Occipital lobe (tissue), 3 donors: Measurements from ENCODE around the gene SPTBN5. TPM values are rescaled to one million over a fixed set of nuclear protein-coding genes. Genes with fewer than 3 reads are reported as not detected.

ENCODE experiments used
- DNase-seq: peaks from one replicate; lab custom pipeline; 2025; lab: John Stamatoyannopoulos, UW
- small RNA-seq: library from RNA; depleted of rRNA; stranded (forward); fragments of <200 nt; gene quantifications from one replicate; pipeline ENCODE3, GENCODE V24; 2014
- total RNA-seq: library from RNA; depleted of rRNA; stranded (reverse); fragments of >200 nt; gene quantifications from one replicate; pipeline ENCODE4 v1.2.3, GENCODE V29; 2014

SPTBN5 gene
- total RNA-seq, 1 donor from 2014 or later, result 0.16 TPM

DNA sequence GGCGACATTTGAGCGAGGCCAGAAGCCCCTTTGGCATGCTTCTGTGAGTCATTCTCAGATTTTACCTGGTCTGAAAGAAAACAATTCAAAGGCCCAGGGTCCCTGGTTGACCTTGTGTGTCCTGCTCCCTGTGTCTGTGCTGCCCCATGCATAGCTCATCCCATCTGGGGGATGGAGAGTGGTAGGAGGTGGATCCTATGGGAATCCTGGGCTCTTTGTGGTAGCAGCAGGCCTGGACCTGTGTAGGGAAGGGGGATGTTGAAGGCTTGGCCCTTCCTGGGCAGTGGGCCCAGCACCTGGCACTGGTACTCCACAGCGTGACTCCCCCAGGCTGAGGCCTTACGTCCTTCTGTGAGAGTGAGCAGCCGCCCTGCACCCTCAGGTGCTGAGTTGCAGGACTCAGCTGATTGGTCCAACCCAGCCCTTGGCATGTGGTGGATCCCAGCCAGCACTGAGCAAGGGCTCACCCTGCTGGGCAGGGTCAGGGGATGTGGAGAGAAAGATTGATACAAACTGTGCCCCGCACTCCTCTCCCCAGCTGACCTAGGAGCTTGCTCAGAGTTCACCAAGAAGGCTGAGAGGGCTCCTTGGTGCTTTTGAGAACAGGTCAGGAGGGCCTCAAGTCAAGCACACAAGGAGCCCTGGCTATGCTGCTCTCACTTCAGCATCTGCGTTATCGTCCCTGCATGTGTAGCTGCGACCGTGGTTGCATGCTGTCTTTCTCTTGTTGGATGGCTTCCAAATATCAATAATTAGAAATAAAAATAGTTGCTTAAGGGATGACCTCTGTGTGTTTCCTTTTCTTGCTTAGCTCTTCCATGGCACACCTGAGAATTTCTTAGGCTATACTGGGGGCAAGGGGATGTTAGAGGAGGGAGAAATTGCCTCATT lies 87.3 kb downstream of the SPTBN5 start:
- DNase-seq, result no peak

DNA sequence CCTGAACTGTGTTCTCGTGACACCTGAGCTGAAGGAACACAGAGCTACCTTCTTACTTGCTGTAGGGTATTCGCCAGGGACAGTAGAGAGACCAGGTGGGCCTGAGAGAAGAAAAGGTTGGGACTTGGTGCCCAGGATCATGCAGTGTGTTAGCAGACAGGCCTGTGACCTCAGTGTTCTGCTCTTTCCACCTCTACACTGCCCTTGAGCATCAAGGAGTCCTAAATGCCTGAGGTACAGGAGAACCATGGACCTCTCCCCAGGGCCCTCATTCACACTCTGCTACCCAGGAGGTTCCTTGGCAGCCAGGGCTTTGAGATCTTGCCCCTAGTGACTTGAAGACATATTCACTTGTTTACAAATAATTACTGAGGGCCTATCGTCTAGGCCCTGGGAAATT lies 88.1 kb downstream of the SPTBN5 start:
- no peak for DNase-seq

- DNase-seq, result no peak
Observed at GRCh38 chr15:41804916-41805666, 88.8 kb downstream of the SPTBN5 start.

GRCh38 chr15:41804361-41804760 lies 89.5 kb downstream of the SPTBN5 start:
- DNase-seq, result no peak

DNA sequence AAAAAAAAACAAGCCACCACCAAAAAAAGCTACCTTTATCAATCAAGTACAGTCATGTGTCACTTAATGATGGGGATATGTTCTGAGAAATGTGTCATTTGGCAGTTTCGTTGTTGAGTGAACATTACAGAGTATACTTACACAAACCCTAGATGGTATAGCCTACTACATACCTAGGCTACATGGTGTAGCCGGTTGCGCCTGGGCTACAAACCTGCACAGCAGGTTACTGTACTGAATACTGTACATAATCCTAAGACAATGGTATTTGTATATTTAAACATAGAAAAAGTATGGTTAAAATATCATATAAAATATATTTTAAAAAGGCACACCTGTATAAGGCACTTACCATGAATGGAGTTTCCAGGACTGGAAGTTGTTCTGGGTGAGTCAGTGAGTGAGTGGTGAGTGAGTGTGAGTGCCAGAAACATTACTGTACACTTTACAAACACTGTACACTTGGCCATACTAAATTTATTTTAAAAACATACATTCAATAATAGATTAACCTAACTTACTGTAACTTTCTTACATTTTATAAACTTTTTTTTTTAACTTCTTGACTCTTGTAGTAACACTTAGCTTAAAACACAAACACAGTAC lies 91.9 kb downstream of the SPTBN5 start:
- no peak for DNase-seq

DNA sequence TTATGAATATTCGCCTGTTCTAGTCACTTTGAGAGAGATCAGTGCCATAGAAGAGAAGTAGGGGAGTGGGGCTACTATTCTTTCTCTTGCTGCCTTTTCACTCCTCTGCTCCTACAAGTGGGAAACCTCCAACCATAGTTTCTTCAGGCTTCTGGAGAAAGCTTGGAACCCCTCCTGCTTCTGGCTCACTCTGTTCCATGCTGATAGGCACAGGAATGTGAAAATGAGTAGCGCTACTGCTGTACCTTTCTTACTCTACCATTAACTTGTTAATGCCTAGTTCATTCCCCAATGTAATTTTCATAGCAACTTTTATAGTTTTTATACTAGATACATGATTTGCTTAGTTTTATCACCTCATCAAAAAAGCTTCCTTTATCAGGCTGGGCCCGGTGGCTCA lies 92.7 kb downstream of the SPTBN5 start:
- no peak for DNase-seq

DNA sequence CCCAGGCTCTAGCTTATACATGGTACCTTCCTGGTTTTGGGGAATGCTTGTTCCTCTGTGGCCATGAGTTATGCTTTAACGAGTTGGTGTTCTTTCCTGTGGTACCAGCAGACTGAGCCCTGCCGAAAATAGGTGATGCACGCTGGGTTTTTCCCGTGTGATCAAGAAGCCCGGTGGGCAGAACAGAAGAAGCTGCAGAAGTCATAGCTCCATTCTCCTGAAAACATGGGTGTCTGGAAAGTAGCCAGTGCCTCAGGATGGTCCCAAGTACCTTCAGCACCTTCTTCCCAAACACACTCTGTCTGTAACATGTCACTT lies 94.4 kb downstream of the SPTBN5 start:
- no peak for DNase-seq

DNA sequence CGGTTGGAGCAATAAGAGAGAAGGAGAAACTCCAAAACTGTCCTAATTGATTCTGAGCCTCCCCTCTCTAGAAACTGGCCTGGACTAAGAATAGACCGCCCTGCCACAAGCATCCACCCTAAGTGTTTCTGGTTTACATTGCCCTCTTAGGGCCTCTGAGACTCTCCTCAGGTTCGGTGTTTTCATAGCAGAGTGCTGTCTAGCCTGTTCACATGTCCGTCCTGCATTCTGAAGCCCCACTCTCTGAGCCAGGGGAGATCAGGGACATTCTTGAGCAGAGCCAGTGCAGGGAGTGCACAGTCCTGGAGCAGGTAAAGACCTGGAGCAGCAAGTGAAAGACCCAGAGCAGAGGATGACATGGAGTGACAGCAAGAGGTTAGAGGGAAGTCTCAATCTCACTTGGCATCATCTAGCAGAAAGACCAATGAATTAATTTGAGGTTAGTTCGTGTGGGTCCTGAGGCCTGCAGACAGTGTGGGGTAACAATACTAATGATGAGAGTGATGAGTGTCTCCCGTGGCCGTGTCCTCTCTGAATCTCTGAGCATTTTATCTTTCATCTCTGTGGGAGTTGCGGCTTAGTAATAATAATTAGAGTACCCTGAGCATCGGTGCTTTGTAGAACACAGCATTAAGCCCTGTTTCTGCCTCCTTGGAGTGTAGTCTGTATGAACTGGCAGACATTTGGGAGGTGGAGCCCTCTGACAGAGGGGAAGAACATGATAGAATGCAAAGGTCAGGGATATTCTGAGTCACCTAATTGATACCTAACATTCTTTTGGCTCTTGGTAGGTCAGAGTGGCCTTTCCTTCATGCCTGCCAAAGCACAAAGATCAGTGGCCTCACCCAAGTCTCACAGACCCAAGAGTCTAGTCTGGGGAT lies 95.0 kb downstream of the SPTBN5 start:
- no peak for DNase-seq

Small RNA genes within 50 kb of the gene (small RNA-seq; reads per million reads assigned to genes)
- gene JMJD7-PLA2G4B (not detected), gene MIR4310 (not detected), gene RNA5SP393 (not detected)

Other genes starting within 250 kb of the SPTBN5 start
- 112 TPM for gene MGA, start 233.6 kb downstream of the SPTBN5 start, total RNA-seq
- 32.4 TPM for gene MAPKBP1, start 119.6 kb downstream of the SPTBN5 start, total RNA-seq
- 3.0 TPM for gene JMJD7, start 66.0 kb downstream of the SPTBN5 start, total RNA-seq
- 2.5 TPM for gene PLA2G4B, start 55.2 kb downstream of the SPTBN5 start, total RNA-seq
- 2.2 TPM for gene EHD4, start 78.5 kb upstream of the SPTBN5 start, total RNA-seq
- not detected for gene PLA2G4E, start 127.0 kb upstream of the SPTBN5 start, total RNA-seq
- not detected for gene PLA2G4D, start 200.5 kb upstream of the SPTBN5 start, total RNA-seq